C4-2B (cell line): ENCODE measurements around the gene CTXN2.

Experiments used
- H3K27ac ChIP-seq: fragments of 450-650 bp; 2 replicates; pipeline ENCODE4 v1.5.1; 2017
- CTCF ChIP-seq: fragments of 450-650 bp; conservative IDR thresholded peaks from 2 replicates; pipeline ENCODE4 v1.5.1; 2017; ENCODE audit warnings: mild to moderate bottlenecking
- ZFX ChIP-seq: fragments of 450-650 bp; IDR thresholded peaks from 2 replicates; pipeline ENCODE4 v1.6.1; 2017

Gene CTXN2

GRCh38 chr15:48242015-48242414, 50.5 kb downstream of the CTXN2 start:
- TF ChIP-seq ZFX (no peak), CTCF (no peak)
- H3K27ac ChIP-seq: no peak overlapping the region

GRCh38 chr15:48242535-48242934, 51.1 kb downstream of the CTXN2 start:
- no peak overlapping the region for H3K27ac ChIP-seq
- TF ChIP-seq CTCF: no peak
- no peak for TF ChIP-seq ZFX

GRCh38 chr15:48244921-48245320, 53.5 kb downstream of the CTXN2 start:
- no peak for TF ChIP-seq ZFX
- TF ChIP-seq CTCF: no peak
- no peak overlapping the region for H3K27ac ChIP-seq

GRCh38 chr15:48248414-48248813, 56.9 kb downstream of the CTXN2 start:
- TF ChIP-seq ZFX (no peak), CTCF (no peak)

GRCh38 chr15:48250640-48251076, 59.2 kb downstream of the CTXN2 start:
- no peak for TF ChIP-seq ZFX
- TF ChIP-seq CTCF: peak; percentile 87

More at GRCh38 chr15:48248414-48248813, 56.9 kb downstream of the CTXN2 start:
- H3K27ac ChIP-seq: no peak overlapping the region

GRCh38 chr15:48253172-48253571, 61.7 kb downstream of the CTXN2 start:
- TF ChIP-seq CTCF (no peak), ZFX (no peak)

More at GRCh38 chr15:48250640-48251076, 59.2 kb downstream of the CTXN2 start:
- no peak overlapping the region for H3K27ac ChIP-seq

More at GRCh38 chr15:48253172-48253571, 61.7 kb downstream of the CTXN2 start:
- no peak overlapping the region for H3K27ac ChIP-seq
